ENCODE measurements around the gene CPM. TPM values are rescaled to one million over a fixed set of nuclear protein-coding genes. Genes with fewer than 3 reads are reported as not detected.
"Not testable (repeated sequence)": the region's sequence is repeated elsewhere in the genome, so short reads cannot be mapped to it uniquely, and the experiment has no call there.

Gene CPM
- total RNA-seq, 2 experiments from 2014 or later: 0.27 to 0.87 TPM

DNA sequence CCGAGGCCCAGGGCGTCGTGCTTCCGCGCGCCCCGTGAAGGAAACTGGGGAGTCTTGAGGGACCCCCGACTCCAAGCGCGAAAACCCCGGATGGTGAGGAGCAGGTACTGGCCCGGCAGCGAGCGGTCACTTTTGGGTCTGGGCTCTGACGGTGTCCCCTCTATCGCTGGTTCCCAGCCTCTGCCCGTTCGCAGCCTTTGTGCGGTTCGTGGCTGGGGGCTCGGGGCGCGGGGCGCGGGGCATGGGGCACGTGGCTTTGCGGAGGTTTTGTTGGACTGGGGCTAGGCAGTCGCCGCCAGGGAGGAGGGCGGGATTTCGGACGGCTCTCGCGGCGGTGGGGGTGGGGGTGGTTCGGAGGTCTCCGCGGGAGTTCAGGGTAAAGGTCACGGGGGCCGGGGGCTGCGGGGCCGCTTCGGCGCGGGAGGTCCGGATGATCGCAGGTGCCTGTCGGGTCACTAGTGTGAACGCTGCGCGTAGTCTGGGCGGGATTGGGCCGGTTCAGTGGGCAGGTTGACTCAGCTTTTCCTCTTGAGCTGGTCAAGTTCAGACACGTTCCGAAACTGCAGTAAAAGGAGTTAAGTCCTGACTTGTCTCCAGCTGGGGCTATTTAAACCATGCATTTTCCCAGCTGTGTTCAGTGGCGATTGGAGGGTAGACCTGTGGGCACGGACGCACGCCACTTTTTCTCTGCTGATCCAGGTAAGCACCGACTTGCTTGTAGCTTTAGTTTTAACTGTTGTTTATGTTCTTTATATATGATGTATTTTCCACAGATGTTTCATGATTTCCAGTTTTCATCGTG lies 124.4 kb downstream of the CPM start:
- peak overlapping the region; percentile 100 for H3K27ac Mint-ChIP-seq
- H3K27me3 Mint-ChIP-seq: no peaks in the 10 kb centered on the region
- H3K9me3 Mint-ChIP-seq: no peaks in the 10 kb centered on the region
- peaks cover 61% of the 10 kb centered on the region for H3K4me1 Mint-ChIP-seq
- POLR2A ChIA-PET: no interaction called here
- peak; percentile 66 for DNase-seq
- CTCF ChIA-PET: interaction anchor here (0.7 to 2.4 kb wide), 16 partner anchors 9 to 518 kb away, joined by 3 to 25 read pairs (median 4); no protein-coding TSS in a partner anchor
- peaks cover 47% of the 10 kb centered on the region for H3K36me3 Mint-ChIP-seq (ENCODE audit: low read depth)
- peak overlapping the region; percentile 93 for H3K4me3 Mint-ChIP-seq

DNA sequence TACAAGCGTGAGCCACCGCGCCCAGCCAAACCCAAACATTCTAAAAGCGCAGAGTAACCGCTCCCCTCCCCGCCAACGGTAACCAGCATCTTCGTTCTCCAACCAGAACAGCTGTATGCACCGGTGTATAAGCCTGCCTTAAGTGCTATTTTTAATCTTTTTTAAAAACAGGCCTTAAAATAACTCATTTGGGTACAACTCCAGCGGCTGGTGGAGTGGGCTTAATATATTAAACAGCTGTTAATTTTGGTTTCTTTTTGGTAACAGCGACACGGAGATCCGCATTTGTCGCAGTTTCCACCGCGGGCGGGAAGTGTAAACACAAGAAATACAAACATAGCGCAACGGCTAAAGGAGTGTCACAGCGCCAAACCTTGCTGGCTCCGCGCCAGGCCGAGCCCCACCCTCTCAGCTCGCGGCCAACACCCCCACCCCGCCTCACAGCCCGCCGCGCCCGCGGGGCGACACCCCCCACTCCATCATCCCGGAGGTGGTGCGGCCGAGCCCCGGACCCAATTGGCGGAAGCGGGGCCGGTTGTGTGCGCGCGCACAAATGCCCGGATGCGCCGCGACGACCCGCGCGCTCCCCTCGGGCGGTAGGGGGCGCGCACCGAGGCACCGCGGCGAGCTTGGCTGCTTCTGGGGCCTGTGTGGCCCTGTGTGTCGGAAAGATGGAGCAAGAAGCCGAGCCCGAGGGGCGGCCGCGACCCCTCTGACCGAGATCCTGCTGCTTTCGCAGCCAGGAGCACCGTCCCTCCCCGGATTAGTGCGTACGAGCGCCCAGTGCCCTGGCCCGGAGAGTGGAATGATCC lies 125.2 kb downstream of the CPM start, which contains the start of gene MDM2:
MDM2 (plus strand) TSS at position 602 of the 812 bp plus-strand sequence. CDS start 301 bp downstream, outside the sequence.
- CTCF ChIA-PET: interaction anchor here (0.7 to 2.4 kb wide), 20 partner anchors 8 to 517 kb away, joined by 3 to 25 read pairs (median 4); no protein-coding TSS in a partner anchor
- peaks cover 53% of the 10 kb centered on the region for H3K4me1 Mint-ChIP-seq
- H3K4me3 Mint-ChIP-seq: peak within 1 kb of the TSS; percentile 93

GRCh38 chr12:68807274-68807575 lies 125.7 kb downstream of the CPM start:
- ChIA-PET POLR2A (interaction anchor here (0.7 kb wide), 1 partner anchor 10 kb away, joined by 4 read pairs; no protein-coding TSS in a partner anchor), CTCF (interaction anchor here (0.7 to 2.4 kb wide), 18 partner anchors 8 to 516 kb away, joined by 3 to 25 read pairs (median 4); no protein-coding TSS in a partner anchor)
- Mint-ChIP-seq H3K27ac (peak overlapping the region; percentile 100), H3K4me3 (peak overlapping the region; percentile 93), H3K4me1 (peaks cover 47% of the 10 kb centered on the region), H3K36me3 (ENCODE audit: low read depth) (peaks cover 34% of the 10 kb centered on the region)
- not testable (repeated sequence) for DNase-seq, H3K9me3 Mint-ChIP-seq, H3K27me3 Mint-ChIP-seq

More for the DNA sequence above, 125.2 kb downstream of the CPM start, which contains the start of gene MDM2:
- Mint-ChIP-seq H3K27me3 (no peaks in the 10 kb centered on the region), H3K9me3 (no peaks in the 10 kb centered on the region), H3K36me3 (ENCODE audit: low read depth) (peaks cover 39% of the 10 kb centered on the region), H3K27ac (peak within 1 kb of the TSS; percentile 100)
- POLR2A ChIA-PET: interaction anchor here (0.7 kb wide), 1 partner anchor 9 kb away, joined by 4 read pairs; no protein-coding TSS in a partner anchor
- DNase-seq: peak; percentile 98

GRCh38 chr12:68806488-68807237 lies 126.3 kb downstream of the CPM start:
- peaks cover 49% of the 10 kb centered on the region for H3K4me1 Mint-ChIP-seq
- no peak for DNase-seq

GRCh38 chr12:68805592-68806120 lies 127.3 kb downstream of the CPM start:
- H3K27me3 Mint-ChIP-seq: no peaks in the 10 kb centered on the region
- H3K36me3 Mint-ChIP-seq (ENCODE audit: low read depth): peaks cover 21% of the 10 kb centered on the region
- POLR2A ChIA-PET: no interaction called here
- H3K4me1 Mint-ChIP-seq: peaks cover 38% of the 10 kb centered on the region
- no peaks in the 10 kb centered on the region for H3K9me3 Mint-ChIP-seq
- CTCF ChIA-PET: interaction anchor here (1.2 kb wide), 1 partner anchor 14 kb away, joined by 5 read pairs; no protein-coding TSS in a partner anchor
- no peak for DNase-seq
- no peak overlapping the region for H3K27ac Mint-ChIP-seq
- H3K4me3 Mint-ChIP-seq: no peak overlapping the region

More at GRCh38 chr12:68806488-68807237, 126.3 kb downstream of the CPM start:
- ChIA-PET CTCF (interaction anchor here (0.6 to 1.8 kb wide), 7 partner anchors 10 to 432 kb away, joined by 4 to 11 read pairs (median 5); no protein-coding TSS in a partner anchor), POLR2A (no interaction called here)
- Mint-ChIP-seq H3K4me3 (peak overlapping the region; percentile 93), H3K27me3 (no peaks in the 10 kb centered on the region), H3K9me3 (no peaks in the 10 kb centered on the region), H3K36me3 (ENCODE audit: low read depth) (peaks cover 31% of the 10 kb centered on the region), H3K27ac (peak overlapping the region; percentile 100)

DNA sequence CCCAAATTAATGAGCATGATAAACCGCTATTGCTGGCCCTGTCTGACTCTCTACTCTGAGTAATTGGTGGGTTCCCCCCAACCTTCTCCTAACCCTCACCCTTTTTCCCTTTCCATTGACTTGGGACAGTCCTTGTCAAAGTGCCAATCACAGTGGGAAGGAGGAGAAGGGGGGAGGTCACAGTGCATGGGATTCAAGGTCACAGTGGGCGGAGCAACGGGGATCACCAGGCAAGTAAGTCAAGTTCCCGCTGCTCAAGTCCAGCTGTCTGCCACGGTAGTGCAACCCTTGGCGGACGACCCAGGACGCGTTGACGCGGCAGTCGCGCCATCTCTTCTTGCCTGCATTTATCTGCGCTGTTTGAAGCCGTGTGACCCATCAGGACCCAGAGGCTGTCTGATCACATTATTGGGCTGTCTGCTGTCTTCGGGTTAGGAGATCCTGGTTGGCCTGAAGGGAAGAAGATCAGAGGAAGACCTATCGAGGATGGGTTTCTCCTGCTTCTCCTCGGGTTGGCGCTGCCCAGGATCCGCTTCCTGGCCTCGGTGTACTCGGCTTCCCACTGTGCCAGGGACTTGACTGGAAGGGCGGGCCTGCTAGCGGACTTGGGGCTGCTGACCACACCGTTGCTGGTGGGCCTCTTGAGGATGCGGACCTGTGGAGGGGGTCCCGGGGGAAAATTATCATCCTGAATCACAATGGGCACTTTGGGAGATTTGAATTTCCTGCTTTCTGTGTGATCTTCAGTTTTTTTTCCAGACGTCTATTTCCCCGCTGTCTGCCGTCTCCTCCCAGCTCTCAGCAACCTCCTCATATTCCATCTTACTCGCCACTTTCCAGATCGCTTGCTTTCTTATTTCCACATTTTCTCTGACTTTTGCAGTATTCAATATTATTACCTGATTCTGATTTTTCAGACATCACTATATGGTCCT lies 128.0 kb downstream of the CPM start:
- no peak for DNase-seq
- Mint-ChIP-seq H3K4me1 (peaks cover 37% of the 10 kb centered on the region), H3K27ac (no peak overlapping the region), H3K4me3 (no peak overlapping the region), H3K9me3 (no peaks in the 10 kb centered on the region), H3K27me3 (no peaks in the 10 kb centered on the region), H3K36me3 (ENCODE audit: low read depth) (peaks cover 18% of the 10 kb centered on the region)
- POLR2A ChIA-PET: no interaction called here
- CTCF ChIA-PET: interaction anchor here (1.2 kb wide), 1 partner anchor 13 kb away, joined by 5 read pairs; no protein-coding TSS in a partner anchor

DNA sequence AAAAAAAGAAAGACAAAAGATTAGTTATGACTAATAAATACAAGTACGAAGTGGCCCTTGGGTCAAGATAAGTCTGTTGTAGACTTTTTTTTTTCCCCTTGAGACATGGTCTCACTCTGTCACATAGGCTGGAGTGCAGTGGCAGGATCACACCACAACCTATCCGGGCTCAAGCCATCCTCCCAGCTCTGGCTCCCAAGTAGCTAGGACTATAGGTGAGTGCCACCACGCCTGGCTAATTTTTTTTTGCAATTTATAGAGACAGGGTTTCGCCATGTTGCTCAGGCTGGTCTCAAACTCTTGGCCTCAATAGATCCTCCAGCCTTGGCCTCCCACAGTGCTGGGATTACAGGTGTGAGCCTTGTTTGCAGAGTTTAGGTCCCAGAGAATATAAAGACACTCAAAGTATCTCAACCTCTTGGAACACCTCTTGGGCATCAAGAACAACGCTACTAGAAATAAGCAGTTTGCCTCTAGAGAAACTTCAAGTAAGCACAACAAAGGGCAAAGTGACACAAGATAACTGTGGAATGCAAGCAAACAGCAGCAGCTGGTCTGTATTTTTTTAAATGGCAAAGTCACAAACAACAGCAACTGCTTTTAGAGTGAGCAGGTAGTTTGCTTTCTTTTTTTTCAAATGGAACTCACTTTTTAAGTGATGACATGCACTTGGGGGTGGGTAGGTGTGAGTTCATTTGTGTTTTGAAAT lies 128.9 kb downstream of the CPM start:
- H3K4me3 Mint-ChIP-seq: no peak overlapping the region
- CTCF ChIA-PET: interaction anchor here (0.6 to 0.7 kb wide), 3 partner anchors 16 to 255 kb away, joined by 3 to 4 read pairs (median 4); no protein-coding TSS in a partner anchor
- no peak overlapping the region for H3K27ac Mint-ChIP-seq
- H3K27me3 Mint-ChIP-seq: no peaks in the 10 kb centered on the region
- H3K36me3 Mint-ChIP-seq (ENCODE audit: low read depth): peaks cover 10% of the 10 kb centered on the region
- no peak for DNase-seq
- no peaks in the 10 kb centered on the region for H3K9me3 Mint-ChIP-seq
- peaks cover 30% of the 10 kb centered on the region for H3K4me1 Mint-ChIP-seq
- POLR2A ChIA-PET: no interaction called here

- H3K27ac Mint-ChIP-seq; H3K36me3 Mint-ChIP-seq (ENCODE audit: low read depth); POLR2A ChIA-PET; H3K9me3 Mint-ChIP-seq; DNase-seq; H3K27me3 Mint-ChIP-seq; H3K4me3 Mint-ChIP-seq: not testable (repeated sequence)
- CTCF ChIA-PET: interaction anchor here (0.7 kb wide), 1 partner anchor 25 kb away, joined by 4 read pairs; no protein-coding TSS in a partner anchor
- peaks cover 30% of the 10 kb centered on the region for H3K4me1 Mint-ChIP-seq
These were observed 129.9 kb downstream of the CPM start for GRCh38 chr12:68802911-68803651.

GRCh38 chr12:68802372-68802745 lies 130.6 kb downstream of the CPM start:
- H3K9me3 Mint-ChIP-seq; H3K27ac Mint-ChIP-seq; H3K4me3 Mint-ChIP-seq; H3K36me3 Mint-ChIP-seq (ENCODE audit: low read depth); DNase-seq; CTCF ChIA-PET; POLR2A ChIA-PET; H3K27me3 Mint-ChIP-seq: not testable (repeated sequence)
- H3K4me1 Mint-ChIP-seq: peaks cover 28% of the 10 kb centered on the region

Data from activated CD4-positive, alpha-beta T cell treated with anti-CD3 and anti-CD28 coated beads, Interleukin-2, amount 10 ng/mL, durations not matched to agents 7 days and 5 days (primary cell).